PC-3 (cell line): ENCODE results near the gene SPEN.

Experiments
- EZH2 ChIP-seq: fragments of 300-600 bp; sonication (generic); IDR thresholded peaks from one replicate; pipeline ENCODE4 v1.6.1; 2017; ENCODE audit warnings: antibody characterized with exemption, mild to moderate bottlenecking, low read length; ENCODE audit not compliant: unreplicated experiment
- EZH2phosphoT487 ChIP-seq: fragments of 300-600 bp; sonication (generic); IDR thresholded peaks from 2 replicates; pipeline ENCODE4 v1.6.1; 2018; ENCODE audit warnings: mild to moderate bottlenecking, antibody characterized with exemption, low read length, borderline replicate concordance
- TF ChIP-seq, protein P1 (sequence below): fragments of 300-600 bp; sonication (generic); conservative IDR thresholded peaks from 2 replicates; pipeline ENCODE4 v1.5.1; 2017; ENCODE audit warnings: antibody characterized with exemption, low read depth, mild to moderate bottlenecking, low read length

GRCh38 chr1:15858672-15859372, 11.3 kb downstream of the SPEN start:
- TF ChIP-seq, protein P1, sequence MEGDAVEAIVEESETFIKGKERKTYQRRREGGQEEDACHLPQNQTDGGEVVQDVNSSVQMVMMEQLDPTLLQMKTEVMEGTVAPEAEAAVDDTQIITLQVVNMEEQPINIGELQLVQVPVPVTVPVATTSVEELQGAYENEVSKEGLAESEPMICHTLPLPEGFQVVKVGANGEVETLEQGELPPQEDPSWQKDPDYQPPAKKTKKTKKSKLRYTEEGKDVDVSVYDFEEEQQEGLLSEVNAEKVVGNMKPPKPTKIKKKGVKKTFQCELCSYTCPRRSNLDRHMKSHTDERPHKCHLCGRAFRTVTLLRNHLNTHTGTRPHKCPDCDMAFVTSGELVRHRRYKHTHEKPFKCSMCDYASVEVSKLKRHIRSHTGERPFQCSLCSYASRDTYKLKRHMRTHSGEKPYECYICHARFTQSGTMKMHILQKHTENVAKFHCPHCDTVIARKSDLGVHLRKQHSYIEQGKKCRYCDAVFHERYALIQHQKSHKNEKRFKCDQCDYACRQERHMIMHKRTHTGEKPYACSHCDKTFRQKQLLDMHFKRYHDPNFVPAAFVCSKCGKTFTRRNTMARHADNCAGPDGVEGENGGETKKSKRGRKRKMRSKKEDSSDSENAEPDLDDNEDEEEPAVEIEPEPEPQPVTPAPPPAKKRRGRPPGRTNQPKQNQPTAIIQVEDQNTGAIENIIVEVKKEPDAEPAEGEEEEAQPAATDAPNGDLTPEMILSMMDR = no peak
- no peak for TF ChIP-seq EZH2phosphoT487
- no peak for TF ChIP-seq EZH2
